Upper lobe of left lung (tissue), 6 donors: Measurements from ENCODE around the gene NRROS. TPM values are rescaled to one million over a fixed set of nuclear protein-coding genes. Genes with fewer than 3 reads are reported as not detected.

Experiments
- ATAC-seq, 2 donors: fragments of 200-7000 bp; cut with Tn5 transposase; one replicate each; pipeline ENCODE4 v1.9.1; 2022; ENCODE audit warnings: mild to moderate bottlenecking in 2 of 2, moderate library complexity in 2 of 2; ENCODE audit not compliant: low FRiP score in 2 of 2
- DNase-seq, 2 donors: peaks; one replicate each; pipeline ENCODE4 v3.0.0-alpha.2; 2019 to 2020
- H3K27ac ChIP-seq, 4 donors: fragments of 200-600 bp; sonication (generic); one replicate each; pipeline ENCODE4 v1.5.1; 2016 to 2019
- H3K27me3 ChIP-seq, 4 donors: fragments of 200-600 bp; sonication (generic); one replicate each; pipeline ENCODE4 v1.5.1; 2017 to 2019
- H3K36me3 ChIP-seq, 4 donors: fragments of 200-600 bp; sonication (generic); one replicate each; pipeline ENCODE4 v1.5.1; 2016 to 2019
- H3K4me1 ChIP-seq, 4 donors: fragments of 200-600 bp; sonication (generic); one replicate each; pipeline ENCODE4 v1.5.1; 2018 to 2019
- H3K4me3 ChIP-seq, 4 donors: fragments of 200-600 bp; sonication (generic); one replicate each; pipeline ENCODE4 v1.5.1; 2017 to 2019; ENCODE audit warnings: mild to moderate bottlenecking in 2 of 4, moderate library complexity in 1 of 4
- H3K9me3 ChIP-seq, 4 donors: fragments of 200-600 bp; sonication (generic); one replicate each; pipeline ENCODE4 v1.5.1; 2018 to 2019
- CTCF ChIP-seq, 6 experiments: fragments of 450-650 bp in 4 of 6; fragments of 200-600 bp in 2 of 6; sonication (generic) in 2 of 6; IDR thresholded peaks; one replicate each; pipeline ENCODE4 v1.5.1; 2016 to 2019; ENCODE audit warnings: antibody characterized with exemption in 6 of 6
- EP300 ChIP-seq, 4 donors: sonication (generic); formaldehyde crosslinking; IDR thresholded peaks; one replicate each; pipeline ENCODE4 v1.5.1; 2017; ENCODE audit warnings: antibody characterized with exemption in 4 of 4, control low read depth in 2 of 4
- POLR2A ChIP-seq, 4 donors: fragments of 450-650 bp; IDR thresholded peaks; one replicate each; pipeline ENCODE4 v1.5.1; 2016 to 2017; ENCODE audit warnings: antibody characterized with exemption in 4 of 4, mild to moderate bottlenecking in 2 of 4
- POLR2AphosphoS5 ChIP-seq, 2 donors: sonication (generic); formaldehyde crosslinking; IDR thresholded peaks; one replicate each; pipeline ENCODE4 v1.5.1; 2017; ENCODE audit warnings: antibody characterized with exemption in 2 of 2
- WGBS, 2 donors: methylation state at CpG; one replicate each; pipeline ENCODE4 v1.1.5; 2017 to 2018; 5-methylcytosine and 5-hydroxymethylcytosine counted together
- total RNA-seq, 6 donors: library from RNA; depleted of rRNA in 4 of 6; stranded (reverse); fragments of >200 nt in 4 of 6; gene quantifications; one replicate each; pipeline versions ENCODE4 v1.1.0 to v1.2.1, GENCODE V29; 2016 to 2021
- donor health status: DM: no; HTN: no; CAD: no; lungs with moderate emphysema.
- donor health status: DM: no; HTN: yes; CAD: no; lungs with severe emphysema.

Gene NRROS
- total RNA-seq, 6 donors from 2014 or later, result 6.5 to 23.2 (median 16.4) TPM

GRCh38 chr3:196645096-196645495, 5.6 kb downstream of the NRROS start:
- Histone ChIP-seq H3K9me3 (no peaks in the 10 kb centered on the region), H3K27ac (no peak overlapping the region), H3K4me3 (no peak overlapping the region), H3K36me3 (no peaks in the 10 kb centered on the region), H3K4me1 (peaks cover 10 to 43% (median 20%) of the 10 kb centered on the region in 4 donors), H3K27me3 (no peaks in the 10 kb centered on the region)
- no peak for ATAC-seq
- 80 to 83% methylated on average over 4 of the region's 4 CpGs for WGBS, 2 donors
- no peak for TF ChIP-seq CTCF (IDR thresholded peaks at IDR 0.05)
- DNase-seq, result no peak

GRCh38 chr3:196645897-196646665, 6.6 kb downstream of the NRROS start:
- no peak for DNase-seq
- 72 to 88% methylated on average over 3 to 21 of the region's 21 CpGs for WGBS, 2 donors
- no peak overlapping the region for H3K4me3 ChIP-seq
- H3K4me1 ChIP-seq, result peaks cover 18 to 50% (median 27%) of the 10 kb centered on the region in 4 donors
- H3K27ac ChIP-seq, result peak overlapping the region in 3 of 4 donors; percentile 5 to 71 (median 37)
- ATAC-seq, result no peak
- no peaks in the 10 kb centered on the region for H3K9me3 ChIP-seq
- TF ChIP-seq EP300 (IDR thresholded peaks at IDR 0.05), result no peak
- TF ChIP-seq POLR2AphosphoS5 (IDR thresholded peaks at IDR 0.05), result no peak
- TF ChIP-seq POLR2A (IDR thresholded peaks at IDR 0.05), result no peak
- TF ChIP-seq CTCF (IDR thresholded peaks at IDR 0.05), result no peak
- H3K27me3 ChIP-seq, result no peaks in the 10 kb centered on the region
- H3K36me3 ChIP-seq, result no peaks in the 10 kb centered on the region

- Histone ChIP-seq H3K27ac (peak overlapping the region in 3 of 4 donors; percentile 5 to 71 (median 37)), H3K4me3 (no peak overlapping the region)
These were observed 7.2 kb downstream of the NRROS start for GRCh38 chr3:196646666-196647216.

DNA sequence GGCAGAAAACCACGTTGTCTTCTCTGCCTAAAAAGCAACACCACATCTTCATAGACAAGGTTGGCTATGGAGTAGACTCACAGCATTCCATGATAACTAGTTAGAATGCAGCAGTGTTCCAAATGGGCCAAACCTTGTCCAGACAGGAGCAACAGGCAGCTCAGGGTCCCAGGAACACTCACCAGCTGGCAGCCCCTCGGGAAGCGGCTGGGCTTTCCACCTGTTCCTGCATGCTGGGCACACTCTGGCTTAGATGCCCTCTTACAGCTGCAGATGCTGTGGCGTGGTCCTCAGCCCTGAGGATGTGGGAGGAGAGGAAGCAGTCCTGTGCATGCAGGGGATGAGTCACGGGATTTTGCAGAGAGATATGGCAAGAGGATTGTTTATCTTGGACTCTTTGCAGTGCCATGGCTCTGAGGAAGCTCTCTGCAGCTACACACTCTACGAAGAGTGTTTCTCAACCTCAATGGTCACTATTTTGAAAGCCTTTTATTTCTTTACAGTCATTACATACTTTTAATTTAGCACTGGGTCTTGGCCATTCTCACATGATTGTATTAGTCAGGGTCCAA, 11.3 kb downstream of the NRROS start:
- Histone ChIP-seq H3K36me3 (peaks cover 0 to 13% (median 8%) of the 10 kb centered on the region in 4 donors), H3K4me1 (peaks cover 19 to 60% (median 31%) of the 10 kb centered on the region in 4 donors), H3K4me3 (no peak overlapping the region), H3K27me3 (no peaks in the 10 kb centered on the region), H3K9me3 (no peaks in the 10 kb centered on the region), H3K27ac (peak overlapping the region; percentile 60 to 76 (median 62))
- ATAC-seq (peak; percentile 76 to 96), DNase-seq (peak in 1 of 2 donors; percentile 67)
- TF ChIP-seq EP300 (IDR thresholded peaks at IDR 0.05), result no peak
- TF ChIP-seq POLR2AphosphoS5 (IDR thresholded peaks at IDR 0.05), result peak; percentile 30 to 65
- WGBS, 2 donors, result 21 to 22% methylated on average over 6 of the region's 6 CpGs

More at GRCh38 chr3:196646666-196647216, 7.2 kb downstream of the NRROS start:
- Histone ChIP-seq H3K9me3 (no peaks in the 10 kb centered on the region), H3K36me3 (no peaks in the 10 kb centered on the region), H3K27me3 (no peaks in the 10 kb centered on the region), H3K4me1 (peaks cover 20 to 50% (median 31%) of the 10 kb centered on the region in 4 donors)
- ATAC-seq (no peak), DNase-seq (no peak)
- 84% methylated on average over 16 to 17 of the region's 17 CpGs for WGBS, 2 donors
- TF ChIP-seq EP300 (IDR thresholded peaks at IDR 0.05), result no peak
- TF ChIP-seq CTCF (IDR thresholded peaks at IDR 0.05), result no peak
- TF ChIP-seq POLR2A (IDR thresholded peaks at IDR 0.05), result no peak
- no peak for TF ChIP-seq POLR2AphosphoS5 (IDR thresholded peaks at IDR 0.05)

DNA sequence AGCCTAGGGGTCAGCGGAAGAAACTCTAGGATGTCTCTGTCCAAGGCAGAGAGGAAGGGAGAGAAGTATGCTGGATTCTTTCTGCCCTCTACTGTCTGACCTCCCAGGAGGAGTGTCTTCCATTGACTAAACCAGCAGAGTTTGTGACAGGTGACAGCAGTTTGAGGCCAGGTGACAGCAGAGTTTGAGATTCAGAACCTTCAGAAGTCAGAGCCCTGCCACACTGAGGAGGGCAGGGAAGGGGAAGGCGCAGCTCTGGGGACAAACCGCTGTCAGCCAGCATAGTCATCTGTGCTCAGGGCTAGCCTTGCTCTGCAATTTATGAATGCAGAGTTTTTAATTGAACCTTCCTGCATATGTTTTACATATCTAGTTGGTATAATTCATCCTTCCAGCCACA, 12.3 kb downstream of the NRROS start:
- DNase-seq (no peak), ATAC-seq (no peak)
- Histone ChIP-seq H3K4me1 (peaks cover 19 to 50% (median 30%) of the 10 kb centered on the region in 4 donors), H3K9me3 (no peaks in the 10 kb centered on the region), H3K27me3 (no peaks in the 10 kb centered on the region), H3K27ac (peak overlapping the region; percentile 60 to 76 (median 62)), H3K4me3 (no peak overlapping the region), H3K36me3 (peaks cover 0 to 22% (median 10%) of the 10 kb centered on the region in 4 donors)
- TF ChIP-seq EP300 (IDR thresholded peaks at IDR 0.05) (no peak), POLR2AphosphoS5 (IDR thresholded peaks at IDR 0.05) (no peak), POLR2A (IDR thresholded peaks at IDR 0.05) (no peak)
- WGBS, 2 donors, result 73 to 79% methylated on average over 1 to 3 of the region's 3 CpGs
